GM13977 (cell line): ENCODE measurements around the gene PAM16.
"Not testable (repeated sequence)": the region's sequence is repeated elsewhere in the genome, so short reads cannot be mapped to it uniquely, and the experiment has no call there.

ENCODE experiments used
- DNase-seq: peaks from one replicate; pipeline ENCODE4 v3.0.0; 2012; ENCODE audit warnings: low spot score
- CTCF ChIP-seq: IDR thresholded peaks from 2 replicates; pipeline ENCODE4 v1.5.1; 2012; ENCODE audit warnings: mild to moderate bottlenecking, control low read depth; ENCODE audit not compliant: insufficient read depth; ENCODE audit errors: extremely low read depth, missing control alignments
- in situ Hi-C: fragments of 300-500 bp; cut with MboI; formaldehyde crosslinking; loops from one replicate; pipeline ENCODE4 v1.12.0; 2022; ENCODE audit warnings: low sequenced_read_pairs, low pct_unique_long_range_greater_than_20kb, mixed read lengths, inconsistent platforms; ENCODE audit not compliant: unreplicated experiment

The PAM16 gene

DNA sequence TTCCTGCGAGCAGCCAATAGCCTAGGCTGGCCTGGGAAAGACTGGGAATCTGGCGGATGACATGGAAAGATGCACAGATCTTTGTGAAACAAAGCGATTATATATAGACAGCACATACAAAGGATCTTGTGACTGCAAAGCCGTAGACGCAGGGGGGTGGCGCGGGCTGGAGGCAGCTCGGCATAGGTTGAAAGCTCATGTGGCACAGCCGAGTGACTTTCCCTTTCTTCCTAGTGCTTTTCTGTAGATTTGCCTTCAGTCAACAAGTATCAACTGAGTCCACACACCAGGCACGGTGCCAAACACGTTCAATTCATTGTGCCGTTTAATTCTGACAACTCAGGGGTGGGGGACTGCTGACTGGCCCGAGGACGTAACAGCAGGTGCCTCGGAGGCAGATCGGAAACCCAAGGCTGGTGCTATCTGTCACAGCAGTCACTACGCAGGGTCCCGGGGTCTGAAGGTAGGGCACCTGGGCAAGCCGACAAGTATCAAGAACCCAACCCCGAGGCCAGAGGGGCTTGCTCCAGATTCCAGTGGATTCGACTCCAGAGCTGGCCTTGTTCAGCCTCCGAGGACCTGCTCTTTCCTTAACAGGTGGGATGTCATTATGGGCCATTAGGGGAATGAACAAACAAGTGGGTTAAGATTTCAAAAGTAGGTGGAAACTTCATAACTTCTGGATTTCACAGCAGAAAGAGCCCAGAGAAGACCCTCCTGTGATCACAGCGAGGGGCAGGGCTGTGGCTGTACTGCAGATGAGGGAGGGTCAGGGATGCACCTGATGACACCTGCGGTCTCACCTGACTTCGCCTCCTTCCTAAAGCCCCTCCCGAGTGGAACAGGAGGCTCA is 5.9 kb downstream of the PAM16 start:
- TF ChIP-seq CTCF = no peak
- DNase-seq = no peak
- in situ Hi-C loops = no loop called here

DNA sequence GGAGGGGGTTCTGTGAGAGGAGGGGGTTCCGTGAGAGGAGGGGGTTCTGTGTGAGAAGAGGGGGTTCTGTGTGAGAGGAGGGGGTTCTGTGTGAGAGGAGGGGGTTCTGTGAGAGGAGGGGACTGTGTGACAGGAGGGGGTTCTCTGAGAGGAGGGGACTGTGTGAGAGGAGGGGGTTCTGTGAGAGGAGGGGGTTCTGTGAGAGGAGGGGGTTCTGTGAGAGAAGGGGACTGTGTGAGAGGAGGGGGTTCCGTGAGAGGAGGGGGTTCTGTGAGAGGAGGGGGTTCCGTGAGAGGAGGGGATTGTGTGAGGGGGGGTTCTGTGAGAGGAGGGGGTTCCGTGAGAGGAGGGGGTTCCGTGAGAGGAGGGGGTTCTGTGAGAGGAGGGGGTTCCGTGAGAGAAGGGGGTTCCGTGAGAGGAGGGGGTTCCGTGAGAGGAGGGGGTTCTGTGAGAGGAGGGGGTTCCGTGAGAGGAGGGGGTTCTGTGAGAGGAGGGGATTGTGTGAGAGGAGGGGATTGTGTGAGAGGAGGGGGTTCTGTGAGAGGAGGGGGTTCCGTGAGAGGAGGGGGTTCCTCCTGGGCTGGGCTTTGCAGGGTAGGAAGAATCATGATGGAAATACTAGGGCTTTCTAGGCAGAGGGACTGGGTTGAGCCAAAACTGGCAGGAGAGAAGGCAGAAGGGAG is 6.7 kb downstream of the PAM16 start:
- DNase-seq, in situ Hi-C loops: not testable (repeated sequence)

GRCh38 chr16:4342866-4343744 is 8.0 kb downstream of the PAM16 start:
- no peak for DNase-seq
- TF ChIP-seq CTCF = no peak
- in situ Hi-C loops = no loop called here

- TF ChIP-seq CTCF = no peak
- DNase-seq = no peak
- in situ Hi-C loops = no loop called here
Observed at GRCh38 chr16:4341250-4341649, 9.9 kb downstream of the PAM16 start.

- no peak for DNase-seq
- in situ Hi-C loops = no loop called here
- no peak for TF ChIP-seq CTCF
Observed at GRCh38 chr16:4340443-4340842, 10.7 kb downstream of the PAM16 start.

- TF ChIP-seq CTCF = no peak
- no peak for DNase-seq
- in situ Hi-C loops = no loop called here
Observed at GRCh38 chr16:4339909-4340308, 11.2 kb downstream of the PAM16 start.
